Vagina (tissue), 2 donors: ENCODE results near the gene RGR. TPM values are rescaled to one million over a fixed set of nuclear protein-coding genes. Genes with fewer than 3 reads are reported as not detected.
"Not testable (repeated sequence)": the region's sequence is repeated elsewhere in the genome, so short reads cannot be mapped to it uniquely, and the experiment has no call there.

Source experiments
- DNase-seq, 2 donors: peaks; one replicate each; pipeline ENCODE4 v3.0.0-alpha.2; 2017; ENCODE audit errors: extremely low spot score in 2 of 2
- H3K27ac ChIP-seq: fragments of 200-600 bp; sonication (generic); one replicate; pipeline ENCODE4 v1.5.1; 2019
- H3K27me3 ChIP-seq: fragments of 200-600 bp; sonication (generic); one replicate; pipeline ENCODE4 v1.5.1; 2019
- H3K36me3 ChIP-seq, 2 donors: fragments of 200-600 bp; sonication (generic); one replicate each; pipeline ENCODE4 v1.5.1; 2017 to 2019
- H3K4me1 ChIP-seq: fragments of 200-600 bp; sonication (generic); one replicate; pipeline ENCODE4 v1.5.1; 2019
- H3K4me3 ChIP-seq, 2 donors: fragments of 200-600 bp; sonication (generic); 1 replicate in 1 of 2; 2 replicates in 1 of 2; pipeline ENCODE4 v1.5.1; 2016 to 2019
- H3K9me3 ChIP-seq: fragments of 200-600 bp; sonication (generic); one replicate; pipeline ENCODE4 v1.5.1; 2019
- CTCF ChIP-seq, 3 experiments: fragments of 450-650 bp in 2 of 3; fragments of 200-600 bp in 1 of 3; sonication (generic) in 1 of 3; IDR thresholded peaks; one replicate each; pipeline ENCODE4 v1.5.1; 2017 to 2019; ENCODE audit warnings: antibody characterized with exemption in 3 of 3, mild to moderate bottlenecking in 2 of 3, moderate library complexity in 2 of 3
- POLR2A ChIP-seq, 2 donors: fragments of 450-650 bp; IDR thresholded peaks; one replicate each; pipeline ENCODE4 v1.6.1; 2017; ENCODE audit warnings: antibody characterized with exemption in 2 of 2, mild to moderate bottlenecking in 2 of 2, moderate library complexity in 2 of 2
- POLR2AphosphoS5 ChIP-seq, 2 donors: sonication (generic); formaldehyde crosslinking; IDR thresholded peaks; one replicate each; pipeline ENCODE4 v1.9.0; 2017; ENCODE audit warnings: antibody characterized with exemption in 2 of 2, mild to moderate bottlenecking in 2 of 2, low read depth in 1 of 2; ENCODE audit not compliant: insufficient read depth in 1 of 2
- intact Hi-C: fragments of 100-400 bp; cut with DNase I; formaldehyde crosslinking; loops from one replicate; pipeline ENCODE4 v1.15.1; 2023
- total RNA-seq: library from RNA; depleted of rRNA; stranded (reverse); fragments of >200 nt; gene quantifications from one replicate; pipeline ENCODE4 v1.2.3, GENCODE V29; 2016

RGR gene
- total RNA-seq, 1 donor from 2014 or later = not detected

- DNase-seq = peak in 1 of 2 donors; percentile 55
- Histone ChIP-seq H3K27me3 (no peaks in the 10 kb centered on the region), H3K27ac (no peak overlapping the region), H3K4me1 (no peaks in the 10 kb centered on the region), H3K36me3 (no peaks in the 10 kb centered on the region), H3K4me3 (no peak overlapping the region), H3K9me3 (no peaks in the 10 kb centered on the region)
- intact Hi-C loops = loop anchor here (5.0 kb wide), 1 partner anchor 105 kb away; no protein-coding TSS in a partner anchor
- TF ChIP-seq CTCF (IDR thresholded peaks at IDR 0.05) = peak in 1 of 3 experiments; percentile 23
- no peak for TF ChIP-seq POLR2A (IDR thresholded peaks at IDR 0.05)
- TF ChIP-seq POLR2AphosphoS5 (IDR thresholded peaks at IDR 0.05; ENCODE audit: insufficient read depth in 1 of 2, low read depth in 1 of 2) = no peak
Measured at GRCh38 chr10:84267503-84268126, 22.8 kb downstream of the RGR start.

- Histone ChIP-seq H3K27me3 (no peaks in the 10 kb centered on the region), H3K27ac (no peak overlapping the region), H3K9me3 (no peaks in the 10 kb centered on the region), H3K4me3 (no peak overlapping the region), H3K4me1 (no peaks in the 10 kb centered on the region), H3K36me3 (no peaks in the 10 kb centered on the region)
- no peak for DNase-seq
- TF ChIP-seq CTCF (IDR thresholded peaks at IDR 0.05) (no peak), POLR2A (IDR thresholded peaks at IDR 0.05) (no peak), POLR2AphosphoS5 (IDR thresholded peaks at IDR 0.05; ENCODE audit: insufficient read depth in 1 of 2, low read depth in 1 of 2) (no peak)
- intact Hi-C loops = loop anchor here (5.0 kb wide), 1 partner anchor 103 kb away; no protein-coding TSS in a partner anchor
Measured at GRCh38 chr10:84269162-84269561, 24.3 kb downstream of the RGR start.

- Histone ChIP-seq H3K27me3 (no peaks in the 10 kb centered on the region), H3K36me3 (no peaks in the 10 kb centered on the region), H3K4me1 (no peaks in the 10 kb centered on the region), H3K9me3 (no peaks in the 10 kb centered on the region), H3K27ac (no peak overlapping the region), H3K4me3 (no peak overlapping the region)
- DNase-seq = no peak
- no peak for TF ChIP-seq POLR2AphosphoS5 (IDR thresholded peaks at IDR 0.05; ENCODE audit: insufficient read depth in 1 of 2, low read depth in 1 of 2)
- intact Hi-C loops = loop anchor here (5.0 kb wide), 1 partner anchor 103 kb away; no protein-coding TSS in a partner anchor
Measured at GRCh38 chr10:84269773-84270172, 24.9 kb downstream of the RGR start.

- no peak overlapping the region for H3K4me3 ChIP-seq
- no peaks in the 10 kb centered on the region for H3K27me3 ChIP-seq
- H3K9me3 ChIP-seq = no peaks in the 10 kb centered on the region
- H3K27ac ChIP-seq = no peak overlapping the region
- H3K4me1 ChIP-seq = no peaks in the 10 kb centered on the region
- intact Hi-C loops = no loop called here
- no peak for DNase-seq
- no peaks in the 10 kb centered on the region for H3K36me3 ChIP-seq
- TF ChIP-seq CTCF (IDR thresholded peaks at IDR 0.05) = no peak
- TF ChIP-seq POLR2AphosphoS5 (IDR thresholded peaks at IDR 0.05; ENCODE audit: insufficient read depth in 1 of 2, low read depth in 1 of 2) = no peak
- TF ChIP-seq POLR2A (IDR thresholded peaks at IDR 0.05) = no peak
Measured at GRCh38 chr10:84270708-84271107, 25.9 kb downstream of the RGR start.

- H3K27ac ChIP-seq, H3K4me3 ChIP-seq, H3K9me3 ChIP-seq, H3K27me3 ChIP-seq, DNase-seq, H3K4me1 ChIP-seq, intact Hi-C loops, H3K36me3 ChIP-seq: not testable (repeated sequence)
Measured at GRCh38 chr10:84279876-84280475, 35.1 kb downstream of the RGR start.

- Histone ChIP-seq H3K9me3 (no peaks in the 10 kb centered on the region), H3K4me1 (no peaks in the 10 kb centered on the region), H3K27ac (no peak overlapping the region), H3K4me3 (no peak overlapping the region), H3K27me3 (no peaks in the 10 kb centered on the region), H3K36me3 (no peaks in the 10 kb centered on the region)
- intact Hi-C loops = no loop called here
- no peak for DNase-seq
- TF ChIP-seq CTCF (IDR thresholded peaks at IDR 0.05) = no peak
- no peak for TF ChIP-seq POLR2A (IDR thresholded peaks at IDR 0.05)
- no peak for TF ChIP-seq POLR2AphosphoS5 (IDR thresholded peaks at IDR 0.05; ENCODE audit: insufficient read depth in 1 of 2, low read depth in 1 of 2)
Measured at GRCh38 chr10:84286695-84287094, 41.8 kb downstream of the RGR start.
